Left ventricle myocardium inferior (tissue), 1 donor: Measurements from ENCODE around the gene MTCH1. TPM values are rescaled to one million over a fixed set of nuclear protein-coding genes. Genes with fewer than 3 reads are reported as not detected.
A peak's percentile ranks its signal among the peaks of the same experiment; 100 is the strongest.

Experiments used
- DNase-seq: peaks from one replicate; pipeline ENCODE4 v3.0.0-alpha.2; 2020
- H3K27ac ChIP-seq: fragments of 200-600 bp; replicated peaks from 2 replicates; pipeline ENCODE4 v1.8.0; 2021
- H3K27me3 ChIP-seq: fragments of 200-600 bp; 2 replicates; pipeline ENCODE4 v1.8.0; 2021; ENCODE audit warnings: low read depth
- H3K36me3 ChIP-seq: fragments of 200-600 bp; 2 replicates; pipeline ENCODE4 v1.8.0; 2021
- H3K4me1 ChIP-seq: fragments of 200-600 bp; 2 replicates; pipeline ENCODE4 v1.8.0; 2021
- H3K4me3 ChIP-seq: fragments of 200-600 bp; 2 replicates; pipeline ENCODE4 v1.8.0; 2021; ENCODE audit warnings: mild to moderate bottlenecking, moderate library complexity
- H3K9me3 ChIP-seq: fragments of 200-600 bp; replicated peaks from 2 replicates; pipeline ENCODE4 v1.8.0; 2021
- CTCF ChIP-seq: fragments of 200-600 bp; IDR thresholded peaks from 2 replicates; pipeline ENCODE4 v1.8.0; 2021; ENCODE audit warnings: antibody characterized with exemption, mild to moderate bottlenecking, borderline replicate concordance
- intact Hi-C: fragments of 100-400 bp; cut with micrococcal nuclease; formaldehyde crosslinking; loops from one replicate; pipeline ENCODE4 v1.11.0; 2022
- total RNA-seq: library from RNA; stranded (reverse); fragmentation: NEBNext Ultra II Directional; extraction: Animal tissue kit (Norgen Biotek cat#: 25700); gene quantifications from one replicate; pipeline ENCODE4 v1.2.1, GENCODE V29; 2021
- donor health status: DM: no; HTN: yes; CAD: no; lungs with severe emphysema.

The MTCH1 gene
- total RNA-seq, 1 donor from 2014 or later, result 162 TPM

DNA sequence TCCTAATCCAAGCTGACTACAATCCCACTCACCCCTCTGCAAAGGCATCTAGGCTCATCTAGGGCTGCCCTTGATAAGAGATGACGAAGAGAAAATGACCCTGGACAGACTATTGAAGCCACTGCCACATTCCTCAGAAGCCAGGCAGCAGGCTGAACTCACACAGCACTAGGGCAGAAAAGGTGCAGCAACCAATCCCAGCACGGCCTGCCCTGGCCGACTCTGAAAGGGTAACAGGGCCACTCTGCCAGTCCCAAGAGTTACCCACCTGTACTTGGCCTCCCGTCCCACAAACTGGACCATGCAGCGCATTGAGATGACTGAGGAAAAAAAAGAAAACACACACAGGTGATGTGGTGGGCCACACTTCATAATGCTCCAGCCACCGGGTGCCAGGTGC lies 9.1 kb downstream of the MTCH1 start:
- Histone ChIP-seq H3K36me3 (peaks cover 73% of the 10 kb centered on the region), H3K4me1 (peaks cover 100% of the 10 kb centered on the region), H3K27ac (peak overlapping the region; percentile 85), H3K4me3 (no peak overlapping the region), H3K27me3 (no peaks in the 10 kb centered on the region), H3K9me3 (no peaks in the 10 kb centered on the region)
- no peak for TF ChIP-seq CTCF
- intact Hi-C loops, result loop anchor here (10.0 kb wide), 1 partner anchor 82 kb away; no protein-coding TSS in a partner anchor
- DNase-seq, result no peak

DNA sequence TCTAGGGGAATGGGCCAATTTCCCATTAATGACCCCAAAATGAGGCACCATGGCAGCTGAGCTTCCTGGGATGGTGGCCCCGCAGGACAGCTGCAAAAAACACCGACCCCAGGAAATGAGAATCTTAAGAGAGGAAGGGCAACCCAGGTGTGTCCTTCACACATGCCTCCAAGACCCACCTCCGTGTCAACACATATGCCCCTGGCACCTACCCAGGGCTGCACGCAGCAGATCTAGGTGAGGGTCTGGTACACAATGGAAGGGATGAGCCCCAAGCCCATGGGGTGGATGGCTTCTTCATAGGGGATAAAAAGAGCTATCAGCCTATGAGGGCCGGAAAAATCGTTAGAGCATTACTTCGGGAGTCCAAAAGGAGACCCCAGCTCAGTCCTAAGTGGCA lies 9.5 kb downstream of the MTCH1 start:
- intact Hi-C loops, result loop anchor here (10.0 kb wide), 1 partner anchor 82 kb away; no protein-coding TSS in a partner anchor
- Histone ChIP-seq H3K27ac (peak overlapping the region; percentile 85), H3K9me3 (no peaks in the 10 kb centered on the region), H3K4me1 (peaks cover 100% of the 10 kb centered on the region), H3K27me3 (no peaks in the 10 kb centered on the region), H3K4me3 (no peak overlapping the region), H3K36me3 (peaks cover 76% of the 10 kb centered on the region)
- no peak for DNase-seq
- TF ChIP-seq CTCF, result no peak

DNA sequence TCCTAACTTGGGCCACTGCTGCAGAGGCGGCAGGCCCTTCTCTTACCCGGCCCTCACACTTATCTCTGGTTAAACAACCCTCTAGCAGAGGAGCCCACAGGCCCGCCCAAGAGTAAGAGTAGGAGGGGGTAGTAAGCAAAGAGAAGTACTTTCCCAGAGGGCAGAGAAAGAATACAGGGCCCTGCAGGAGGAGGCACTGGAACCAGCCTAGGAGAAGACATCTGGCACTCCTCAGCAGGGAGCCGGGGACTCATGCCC lies 10.1 kb downstream of the MTCH1 start:
- Histone ChIP-seq H3K27me3 (no peaks in the 10 kb centered on the region), H3K36me3 (peaks cover 79% of the 10 kb centered on the region), H3K9me3 (no peaks in the 10 kb centered on the region), H3K4me1 (peaks cover 100% of the 10 kb centered on the region), H3K4me3 (no peak overlapping the region), H3K27ac (peak overlapping the region; percentile 85)
- TF ChIP-seq CTCF, result no peak
- intact Hi-C loops, result loop anchor here (10.0 kb wide), 1 partner anchor 81 kb away; no protein-coding TSS in a partner anchor
- no peak for DNase-seq

DNA sequence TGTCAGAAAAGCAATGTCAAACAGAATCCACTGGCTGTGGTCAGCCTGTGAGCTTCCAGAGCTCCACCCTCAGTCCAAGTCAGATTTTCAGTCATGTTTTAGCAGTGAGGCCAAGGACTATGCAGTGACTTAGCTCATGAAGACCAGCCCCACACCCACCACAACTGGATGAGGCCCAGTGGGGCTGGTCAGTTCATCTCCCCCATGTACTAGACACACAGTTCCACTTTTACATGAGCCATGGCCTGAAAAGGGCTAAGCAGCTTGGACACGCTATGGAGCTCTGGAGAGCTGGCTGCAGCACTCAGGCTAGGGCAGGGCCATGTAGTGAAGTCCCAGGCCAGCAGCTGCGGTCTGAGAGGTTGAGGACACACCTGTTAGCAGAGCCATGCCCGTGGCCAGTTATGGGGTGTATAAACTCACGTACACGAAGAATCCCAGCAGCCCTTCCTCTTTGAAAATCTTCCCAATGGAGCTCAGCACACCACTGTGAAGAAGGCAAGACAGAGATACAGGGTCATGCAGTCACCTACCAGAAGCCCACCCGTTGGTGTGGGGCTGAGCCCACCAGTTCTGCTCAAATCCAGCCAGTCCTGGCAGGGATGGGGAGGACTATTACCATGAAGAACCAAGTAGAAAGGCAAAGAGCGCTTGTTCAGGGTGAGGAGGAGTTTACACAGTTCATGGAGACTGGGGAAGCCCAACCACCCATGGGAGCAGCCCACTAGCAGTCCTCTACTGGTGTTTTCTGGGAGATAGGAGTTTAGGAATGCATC lies 10.6 kb downstream of the MTCH1 start:
- no peak overlapping the region for H3K4me3 ChIP-seq
- peaks cover 81% of the 10 kb centered on the region for H3K36me3 ChIP-seq
- H3K27me3 ChIP-seq, result no peaks in the 10 kb centered on the region
- DNase-seq, result no peak
- H3K4me1 ChIP-seq, result peaks cover 100% of the 10 kb centered on the region
- H3K27ac ChIP-seq, result peak overlapping the region; percentile 85
- TF ChIP-seq CTCF, result no peak
- intact Hi-C loops, result loop anchor here (10.0 kb wide), 1 partner anchor 81 kb away; no protein-coding TSS in a partner anchor
- H3K9me3 ChIP-seq, result no peaks in the 10 kb centered on the region

DNA sequence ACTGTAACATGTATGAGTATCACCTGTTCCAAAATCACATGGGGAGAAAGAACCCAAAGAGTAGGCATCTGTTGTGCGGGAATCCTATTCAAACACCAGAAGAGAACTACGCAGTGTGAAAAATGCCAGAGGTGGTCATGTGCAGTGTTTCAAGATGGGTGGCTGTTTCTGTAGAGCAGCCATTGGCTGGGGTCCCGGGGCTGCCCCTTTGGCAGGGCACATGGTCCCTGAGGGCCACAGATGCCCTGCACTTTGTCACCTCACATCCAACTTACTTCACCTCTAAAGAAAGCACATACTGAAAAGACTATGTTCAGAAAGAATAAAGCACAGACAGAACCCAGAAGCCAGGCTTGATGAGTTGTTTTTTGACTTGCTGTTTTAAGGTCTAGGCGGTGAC lies 12.3 kb downstream of the MTCH1 start:
- Histone ChIP-seq H3K27me3 (no peaks in the 10 kb centered on the region), H3K27ac (peak overlapping the region; percentile 85), H3K4me3 (no peak overlapping the region), H3K36me3 (peaks cover 99% of the 10 kb centered on the region), H3K9me3 (no peaks in the 10 kb centered on the region), H3K4me1 (peaks cover 100% of the 10 kb centered on the region)
- no peak for TF ChIP-seq CTCF
- intact Hi-C loops, result loop anchor here (10.0 kb wide), 1 partner anchor 79 kb away; no protein-coding TSS in a partner anchor
- DNase-seq, result peak; percentile 76
